ENCODE data around the gene AEBP2.

- TF ChIP-seq SP2 (IDR thresholded peaks at IDR 0.05; ENCODE audit: extremely low read depth, low read depth, low read length, poor library complexity, severe bottlenecking): no peak
- no peak for TF ChIP-seq HDAC6 (IDR thresholded peaks at IDR 0.05; ENCODE audit: low read depth, low read length)
- TF ChIP-seq ATF2 (CRISPR knock-in tag; IDR thresholded peaks at IDR 0.05): no peak
- TF ChIP-seq POLR2A (conservative IDR thresholded peaks at IDR 0.05): no peak
- TF ChIP-seq CTCF (IDR thresholded peaks at IDR 0.05 in 2 of 3, conservative IDR thresholded peaks at IDR 0.05 in 1 of 3; ENCODE audit: insufficient read depth in 2 of 3, low read depth in 1 of 3, low read length in 3 of 3): no peak
- no peak for TF ChIP-seq ZNF77 (CRISPR knock-in tag; IDR thresholded peaks at IDR 0.05)
These were observed 29.1 kb upstream of the AEBP2 start for GRCh38 chr12:19410211-19410610.

Measured in K562 (cell line).